HG03457 (cell line): ENCODE results near the gene TMEM239.
"Not testable (repeated sequence)": the region's sequence is repeated elsewhere in the genome, so short reads cannot be mapped to it uniquely, and the experiment has no call there.

Experiments
- ATAC-seq: cut with Tn5 transposase; IDR thresholded peaks from one replicate; pipeline ENCODE4 v1.9.1; 2021; ENCODE audit warnings: moderate number of reproducible peaks; ENCODE audit not compliant: unreplicated experiment

Gene TMEM239

GRCh38 chr20:2816030-2816582 lies at the start of gene TMEM239:
TMEM239 (plus strand) TSS chr20:2816364; CDS start chr20:2816555, 191 bp downstream.
- no peak for ATAC-seq

GRCh38 chr20:2767768-2768631 lies 48.2 kb upstream of the TMEM239 start:
- ATAC-seq = no peak

GRCh38 chr20:2768632-2769015 lies 47.5 kb upstream of the TMEM239 start:
- no peak for ATAC-seq

DNA sequence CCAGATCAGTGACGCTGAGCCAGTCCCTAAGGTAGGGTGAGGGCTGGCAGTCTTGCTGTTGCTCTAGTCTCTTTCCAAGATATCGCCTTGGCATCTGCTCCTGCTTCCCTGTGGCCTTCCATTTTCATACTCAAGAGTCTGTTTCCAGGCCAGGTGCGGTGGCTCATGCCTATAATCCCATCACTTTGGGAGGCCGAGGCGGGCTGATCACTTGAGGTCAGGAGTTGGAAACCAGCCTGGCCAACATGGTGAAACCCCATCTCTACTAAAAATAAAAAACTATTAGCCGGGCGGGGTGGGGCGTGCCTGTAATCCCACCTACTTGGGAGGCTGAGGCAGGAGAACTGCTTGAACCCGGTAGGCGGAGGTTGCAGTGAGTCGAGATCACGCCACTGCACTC lies 46.1 kb upstream of the TMEM239 start:
- ATAC-seq = not testable (repeated sequence)

DNA sequence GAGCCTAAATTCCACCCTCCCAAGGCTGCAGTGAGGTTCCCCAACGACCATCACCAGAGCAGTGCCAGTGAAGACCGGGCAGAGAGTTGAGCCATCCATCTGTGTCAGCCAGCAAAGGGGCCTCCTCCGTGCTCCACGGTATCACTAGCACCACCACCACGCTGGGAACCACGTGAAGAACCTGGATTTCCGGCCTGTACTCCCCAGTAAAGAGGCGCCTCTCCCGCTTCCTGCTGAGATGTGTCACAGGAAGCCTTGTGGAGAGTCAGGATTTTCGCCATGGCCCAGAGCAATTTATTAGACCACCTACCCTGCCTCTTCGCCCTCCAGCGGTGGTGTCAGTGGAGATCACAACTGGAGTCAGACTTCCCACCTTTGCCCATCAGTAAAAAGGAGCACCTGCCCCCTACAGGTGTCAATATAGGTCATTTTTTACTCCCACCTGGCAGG lies 44.5 kb upstream of the TMEM239 start:
- ATAC-seq = no peak

- ATAC-seq = no peak
Measured at GRCh38 chr20:2773812-2774211, 42.4 kb upstream of the TMEM239 start.

GRCh38 chr20:2775139-2775538 lies 41.0 kb upstream of the TMEM239 start:
- no peak for ATAC-seq

- no peak for ATAC-seq
Measured at GRCh38 chr20:2778602-2779321, 37.4 kb upstream of the TMEM239 start.

DNA sequence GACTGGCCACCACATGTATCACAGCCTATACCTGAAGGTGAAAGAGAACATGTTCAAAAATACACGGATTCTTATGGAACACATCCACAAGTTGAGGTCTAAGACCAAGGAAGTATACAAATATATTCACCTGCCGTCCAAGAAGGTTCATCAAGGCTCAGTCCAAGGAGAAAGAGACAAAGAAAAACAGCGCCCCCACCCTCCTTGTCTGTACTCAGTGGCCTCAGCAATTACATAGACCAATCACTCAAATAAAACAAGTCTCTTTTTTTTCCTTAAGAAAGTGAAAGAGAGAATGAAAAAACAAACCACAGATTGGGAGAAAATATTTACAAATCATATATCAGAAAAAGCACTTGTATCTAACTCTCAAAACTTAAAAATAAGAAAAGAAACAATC lies 35.2 kb upstream of the TMEM239 start:
- no peak for ATAC-seq

DNA sequence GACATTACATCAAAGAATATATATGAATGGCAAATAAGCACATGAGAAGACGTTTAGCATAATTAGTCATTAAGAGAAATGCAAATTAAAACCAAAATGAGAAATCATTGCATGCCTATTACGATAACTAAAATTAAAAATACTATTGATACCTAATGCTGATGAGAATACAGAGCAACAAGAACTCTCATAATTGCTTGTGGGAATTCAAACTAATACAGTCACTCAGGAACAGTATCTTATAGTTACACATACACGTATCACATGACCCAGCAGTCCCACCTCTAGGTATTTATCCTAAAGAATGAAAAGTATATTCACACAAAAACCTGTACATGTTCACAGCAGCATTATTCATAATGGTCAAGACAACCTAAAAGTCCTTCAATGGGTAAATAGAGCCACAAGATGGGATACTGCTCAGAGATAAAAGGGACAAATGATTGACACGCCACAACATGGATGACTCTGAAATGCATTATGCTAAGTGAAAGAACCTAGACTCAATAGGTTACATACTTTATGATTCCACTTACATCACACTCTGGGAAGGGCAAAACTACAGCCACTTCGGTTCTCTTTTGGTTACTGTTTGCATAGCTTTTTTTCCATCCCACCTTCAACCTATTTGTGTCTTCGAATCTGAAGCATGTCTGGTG lies 32.1 kb upstream of the TMEM239 start:
- ATAC-seq = no peak

- ATAC-seq = no peak
Measured at GRCh38 chr20:2793471-2793870, 22.7 kb upstream of the TMEM239 start.

DNA sequence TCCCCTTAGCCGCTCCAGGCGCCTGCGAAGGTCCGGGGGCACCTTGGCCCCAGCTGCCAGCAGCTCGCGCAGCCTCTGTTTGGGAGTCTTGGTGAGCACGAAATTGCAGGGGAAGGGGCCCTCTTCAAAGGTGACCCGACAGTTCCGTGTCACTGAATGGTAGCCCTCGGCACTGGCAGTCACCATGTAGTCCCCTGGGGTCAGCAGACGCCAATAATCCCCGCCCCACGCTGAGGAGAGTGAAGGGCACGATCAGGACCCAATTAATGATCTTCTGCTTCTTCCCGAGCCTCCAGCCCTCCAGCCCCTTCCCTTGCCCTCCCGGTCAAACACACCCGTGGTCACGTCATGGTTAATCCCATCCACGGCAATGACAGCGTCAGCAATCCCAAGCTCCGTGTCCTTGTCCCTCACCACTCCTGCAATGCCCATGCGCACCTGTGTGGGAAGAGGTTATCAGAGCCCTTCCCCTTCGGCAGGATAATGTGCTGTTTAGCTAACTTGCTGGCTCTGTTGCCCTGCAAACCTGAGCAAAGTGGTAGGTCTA lies 21.9 kb upstream of the TMEM239 start:
- no peak for ATAC-seq

DNA sequence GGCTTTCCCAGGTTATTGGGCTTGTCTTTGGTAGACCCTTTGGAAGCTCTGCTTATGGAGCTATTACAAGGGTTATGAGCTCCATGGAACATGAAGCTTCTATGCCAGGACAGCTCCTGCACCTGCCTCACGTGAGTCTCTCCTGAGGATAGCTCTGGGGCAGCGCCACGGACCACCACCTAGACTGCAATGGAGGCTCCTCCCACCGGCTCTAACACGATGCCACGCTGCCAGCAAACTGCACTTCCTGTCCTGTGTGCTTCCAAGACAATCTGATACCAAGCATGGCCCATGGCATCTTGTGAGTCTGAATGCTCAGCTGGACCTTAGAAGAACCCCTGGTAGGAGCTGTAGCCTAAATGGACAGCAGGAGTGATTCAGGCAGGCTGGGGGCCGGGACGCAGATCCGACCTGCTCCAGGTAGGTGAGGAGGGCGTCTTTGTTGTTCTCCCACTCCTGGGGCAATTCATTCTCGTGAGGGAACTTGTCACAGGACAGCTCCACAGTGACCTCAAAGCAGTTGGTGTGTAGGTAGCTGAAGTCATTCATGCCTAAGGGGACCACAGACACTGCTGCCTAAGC lies 21.2 kb upstream of the TMEM239 start:
- no peak for ATAC-seq

- no peak for ATAC-seq
Measured at GRCh38 chr20:2795451-2795850, 20.7 kb upstream of the TMEM239 start.

- ATAC-seq = no peak
Measured at GRCh38 chr20:2796011-2796660, 20.0 kb upstream of the TMEM239 start.

DNA sequence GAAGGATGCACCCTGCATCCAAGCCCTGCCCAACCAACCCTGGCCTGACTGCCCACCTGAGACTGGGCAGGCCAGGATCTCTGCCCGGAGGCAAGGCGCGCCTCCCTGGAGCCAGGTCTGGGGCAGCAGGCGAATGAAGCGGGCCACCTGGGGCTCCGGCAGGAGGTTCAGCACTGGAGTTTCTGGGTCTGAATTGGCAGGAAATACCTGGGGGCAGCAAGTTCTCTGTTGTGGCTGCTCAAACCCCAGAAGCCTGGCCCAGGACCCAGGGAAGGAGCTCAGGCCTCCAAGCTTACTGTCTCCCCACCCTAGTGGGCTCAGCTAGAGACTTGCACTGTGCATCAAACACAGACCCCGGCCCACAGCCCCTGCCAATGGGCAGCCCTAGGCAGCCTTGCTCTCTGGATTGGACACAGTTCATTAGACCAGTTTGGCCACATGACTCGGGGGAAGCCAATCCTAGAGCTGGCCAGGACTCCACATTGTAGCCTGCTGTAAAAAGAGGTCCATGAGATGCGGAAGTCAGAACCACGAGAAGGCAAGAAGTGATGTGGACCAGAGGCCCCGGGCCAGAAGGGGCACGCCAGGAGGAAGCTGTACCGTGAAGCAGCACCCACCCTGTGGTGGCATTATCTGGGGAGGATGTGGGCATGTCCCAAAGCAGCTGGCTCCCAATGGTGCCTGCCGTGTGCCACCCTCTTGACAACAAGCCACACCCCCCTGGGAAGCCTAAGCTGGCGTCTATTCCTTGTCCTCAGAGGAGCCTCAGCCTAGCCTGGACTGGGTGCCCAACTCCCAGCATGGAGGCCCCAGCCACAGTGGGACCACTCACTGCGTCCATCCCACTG lies 18.8 kb upstream of the TMEM239 start:
- no peak for ATAC-seq

GRCh38 chr20:2798095-2798805 lies 17.9 kb upstream of the TMEM239 start:
- ATAC-seq = no peak

DNA sequence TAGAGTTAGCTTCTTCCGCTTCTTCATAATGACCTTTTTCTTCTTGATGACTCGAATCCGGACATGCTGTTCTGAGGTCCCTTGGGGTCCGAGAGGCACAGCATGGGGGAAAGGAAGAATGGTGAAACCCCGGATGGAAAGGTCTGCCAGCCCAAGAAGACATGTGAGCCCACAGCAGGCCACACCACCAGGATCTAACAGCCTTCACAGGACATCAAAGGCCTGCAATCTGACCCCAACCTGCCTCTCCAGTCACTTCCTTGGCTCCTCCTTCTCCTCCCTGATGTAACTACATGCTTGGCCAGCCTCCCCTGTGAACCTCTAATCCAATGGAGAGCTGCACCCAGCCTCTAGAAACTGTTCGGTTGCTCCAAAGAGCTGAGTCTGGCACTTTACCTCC lies 17.4 kb upstream of the TMEM239 start:
- no peak for ATAC-seq

- no peak for ATAC-seq
Measured at GRCh38 chr20:2799271-2799670, 16.9 kb upstream of the TMEM239 start.
